GM18517 (cell line): ENCODE data around the gene HLA-F.

Source experiments
- ATAC-seq: cut with Tn5 transposase; IDR thresholded peaks from one replicate; pipeline ENCODE4 v1.9.1; 2021; ENCODE audit warnings: mild to moderate bottlenecking, moderate library complexity; ENCODE audit not compliant: unreplicated experiment

HLA-F gene

GRCh38 chr6:29742127-29742526, 18.9 kb downstream of the HLA-F start:
- ATAC-seq, result no peak

GRCh38 chr6:29743025-29743424, 19.8 kb downstream of the HLA-F start:
- ATAC-seq, result no peak

- no peak for ATAC-seq
These were observed 20.3 kb downstream of the HLA-F start for GRCh38 chr6:29743568-29743967.

DNA sequence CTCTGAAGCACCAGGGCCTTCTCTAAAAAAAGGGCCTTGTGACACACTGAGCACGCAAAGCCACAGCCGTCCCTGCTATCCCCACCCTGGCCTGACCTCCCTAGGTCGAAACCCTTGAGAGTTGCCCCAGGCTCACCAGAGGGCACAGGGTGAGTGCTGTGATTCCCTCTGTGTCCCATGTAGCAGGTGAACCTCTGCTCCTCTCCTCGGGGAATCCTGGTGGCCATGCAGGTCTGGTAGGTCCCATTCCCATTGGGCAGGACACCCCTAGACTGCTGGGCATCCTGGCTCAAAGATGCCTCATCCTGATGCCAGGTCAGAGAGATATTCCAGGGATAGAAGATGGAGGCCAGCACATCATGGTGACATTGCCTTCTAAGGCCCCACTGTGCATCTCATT, 20.9 kb downstream of the HLA-F start:
- no peak for ATAC-seq

- ATAC-seq, result no peak
These were observed 21.4 kb downstream of the HLA-F start for GRCh38 chr6:29744621-29745020.

GRCh38 chr6:29745386-29745785, 22.2 kb downstream of the HLA-F start:
- ATAC-seq, result no peak

GRCh38 chr6:29745855-29746449, 22.7 kb downstream of the HLA-F start:
- ATAC-seq, result no peak

DNA sequence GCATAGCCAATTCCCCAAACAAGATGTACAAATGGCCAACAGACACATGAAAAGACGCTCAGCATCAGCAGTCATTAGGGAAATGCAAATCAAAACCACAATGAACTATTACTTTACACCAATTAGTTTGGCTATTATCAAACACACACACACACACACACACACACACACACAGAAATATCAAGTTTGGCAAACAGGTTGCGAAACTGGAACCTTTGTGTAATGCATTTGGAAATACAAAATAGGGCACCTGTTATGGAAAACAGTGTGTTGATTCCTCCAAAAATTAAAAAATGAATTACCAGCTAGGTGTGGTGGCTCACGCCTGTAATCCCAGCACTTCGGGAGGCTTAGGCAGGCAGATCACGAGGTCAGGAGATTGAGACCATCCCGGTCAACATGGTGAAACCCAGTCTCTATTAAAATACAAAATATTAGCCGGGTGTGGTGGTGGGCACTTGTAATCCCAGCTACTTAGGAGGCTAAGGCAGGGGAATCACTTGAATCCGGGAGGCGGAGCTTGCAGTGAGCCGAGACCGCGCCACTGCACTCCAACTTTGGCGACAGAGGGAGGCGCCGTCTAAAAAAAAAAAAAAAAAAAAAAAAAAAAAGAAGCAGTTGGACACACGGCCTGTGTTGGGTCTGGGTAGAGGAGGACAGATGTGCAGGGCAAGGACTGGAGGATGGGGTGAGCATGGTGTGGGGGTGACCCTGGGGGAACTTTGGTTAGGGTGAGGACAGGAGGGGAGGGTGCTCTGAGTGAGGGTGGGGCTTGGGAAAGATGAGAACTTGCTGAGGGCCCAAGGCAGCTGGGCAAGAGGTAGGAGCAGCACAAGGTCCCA, 23.8 kb downstream of the HLA-F start:
- ATAC-seq, result no peak

DNA sequence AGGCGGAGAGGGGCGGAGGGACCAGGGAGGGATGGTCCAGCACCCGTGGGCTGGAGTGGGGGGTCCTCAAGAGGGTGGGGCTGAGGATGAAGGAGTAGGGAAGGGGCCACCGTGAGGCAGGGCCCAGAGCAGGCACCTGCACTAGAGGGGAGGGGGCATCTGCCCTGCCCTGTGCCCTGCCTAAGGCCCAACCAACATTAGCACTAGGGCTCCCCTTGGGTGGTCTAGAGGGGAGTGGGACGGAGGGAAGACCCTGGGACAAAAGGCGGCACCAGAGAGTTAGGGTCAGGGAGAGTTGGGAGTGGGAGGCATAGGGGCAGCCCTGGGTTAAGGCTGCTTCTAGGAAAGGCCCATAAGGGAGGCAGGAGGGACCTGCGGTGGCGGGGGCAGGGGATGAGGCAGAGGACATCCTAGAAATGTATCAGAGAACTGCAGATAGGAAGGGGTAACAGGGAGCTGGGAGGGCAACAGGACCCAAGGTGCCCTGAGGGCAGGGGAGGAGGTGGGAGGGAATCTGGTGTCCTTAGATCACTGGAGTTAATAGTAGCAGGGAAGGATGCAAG, 24.5 kb downstream of the HLA-F start:
- ATAC-seq, result no peak

- peak; percentile 53 for ATAC-seq
These were observed 25.4 kb downstream of the HLA-F start for GRCh38 chr6:29748391-29749307.

DNA sequence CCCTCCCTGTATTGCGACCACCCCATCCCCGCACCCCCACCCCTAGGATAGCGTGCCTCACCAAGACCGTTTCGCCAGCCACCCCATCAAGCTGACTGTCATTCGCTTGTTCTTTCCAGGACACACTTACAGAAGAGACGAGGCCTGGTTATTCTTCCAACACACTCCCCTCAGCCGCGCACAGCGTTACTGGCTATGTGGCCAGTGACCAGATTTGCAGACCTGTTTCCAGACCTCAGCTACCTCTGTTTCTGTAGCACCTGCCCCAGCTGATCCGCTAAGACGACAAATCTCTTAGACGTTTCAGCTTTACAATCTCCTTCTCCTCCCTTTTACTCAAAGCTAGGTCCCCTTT, 26.1 kb downstream of the HLA-F start:
- peak; percentile 9 for ATAC-seq

GRCh38 chr6:29749668-29750067, 26.4 kb downstream of the HLA-F start:
- ATAC-seq, result no peak

DNA sequence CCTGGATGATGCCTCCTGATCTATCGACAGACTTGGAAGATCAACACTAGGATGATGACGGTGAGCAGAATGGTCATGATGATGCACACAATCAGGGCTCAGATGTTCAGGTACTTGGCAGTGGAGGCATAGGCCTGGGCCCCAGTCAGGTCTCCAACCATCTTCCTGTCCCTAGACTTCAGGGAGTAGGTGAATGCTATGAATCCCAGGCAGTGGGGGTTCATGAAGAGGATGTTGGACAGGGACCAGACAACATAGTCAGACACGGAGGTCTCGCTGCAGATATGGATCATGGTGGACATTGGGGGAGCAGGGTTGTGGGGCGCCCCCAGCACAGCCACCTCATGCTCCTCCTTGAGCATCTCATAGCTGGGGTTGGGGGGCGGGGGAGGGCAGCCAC, 27.5 kb downstream of the HLA-F start:
- ATAC-seq, result no peak

DNA sequence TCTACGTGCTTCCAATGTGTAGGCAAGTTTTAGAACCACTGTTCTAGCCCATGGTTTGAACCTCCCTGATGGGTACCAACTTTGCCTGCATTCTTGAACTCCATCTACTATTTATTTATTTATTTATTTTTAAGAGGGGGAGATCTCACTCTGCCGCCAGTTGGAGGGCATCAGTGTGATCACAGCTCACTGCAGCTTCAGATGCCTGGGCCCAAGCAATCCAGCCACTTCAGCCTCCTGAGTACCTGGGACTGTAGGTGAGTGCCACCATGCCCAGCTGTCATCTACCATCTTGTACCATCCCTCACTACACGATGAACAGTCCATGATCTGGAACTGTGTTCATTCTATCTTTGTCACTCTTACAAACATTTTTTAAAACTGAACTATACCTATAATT, 28.2 kb downstream of the HLA-F start:
- no peak for ATAC-seq

GRCh38 chr6:29752451-29753308, 29.4 kb downstream of the HLA-F start:
- ATAC-seq, result no peak

GRCh38 chr6:29753309-29753644, 30.0 kb downstream of the HLA-F start:
- ATAC-seq, result no peak

DNA sequence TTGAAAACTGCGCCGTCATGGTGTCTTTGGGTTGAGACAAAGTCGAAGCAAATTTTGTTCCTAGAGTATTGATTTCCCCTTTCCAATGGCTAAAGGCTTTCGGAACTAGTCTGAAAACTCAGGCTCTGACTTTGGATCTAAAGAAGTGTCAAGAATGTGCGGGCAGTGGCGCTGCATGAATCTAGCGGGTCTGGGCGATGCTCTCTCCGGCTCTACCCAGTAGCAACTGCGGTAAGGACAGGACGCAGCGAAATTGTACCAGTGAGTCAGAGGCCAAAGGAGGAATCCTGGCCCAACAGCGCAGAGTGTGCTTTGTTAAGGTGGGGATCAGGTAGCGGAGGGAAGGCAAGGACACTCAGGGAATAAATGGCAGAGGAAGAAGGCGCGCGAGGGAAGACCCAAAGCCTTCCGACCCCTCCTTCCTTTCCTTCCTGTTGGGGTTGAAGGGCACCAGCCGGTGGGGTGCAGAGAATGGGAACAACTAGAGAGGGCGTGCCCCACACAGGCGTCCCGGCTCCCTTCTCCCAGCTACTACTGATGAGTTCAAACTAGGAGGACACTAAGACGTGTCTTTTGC, 32.1 kb downstream of the HLA-F start:
- no peak for ATAC-seq

- ATAC-seq, result no peak
These were observed 34.0 kb downstream of the HLA-F start for GRCh38 chr6:29757282-29757681.

DNA sequence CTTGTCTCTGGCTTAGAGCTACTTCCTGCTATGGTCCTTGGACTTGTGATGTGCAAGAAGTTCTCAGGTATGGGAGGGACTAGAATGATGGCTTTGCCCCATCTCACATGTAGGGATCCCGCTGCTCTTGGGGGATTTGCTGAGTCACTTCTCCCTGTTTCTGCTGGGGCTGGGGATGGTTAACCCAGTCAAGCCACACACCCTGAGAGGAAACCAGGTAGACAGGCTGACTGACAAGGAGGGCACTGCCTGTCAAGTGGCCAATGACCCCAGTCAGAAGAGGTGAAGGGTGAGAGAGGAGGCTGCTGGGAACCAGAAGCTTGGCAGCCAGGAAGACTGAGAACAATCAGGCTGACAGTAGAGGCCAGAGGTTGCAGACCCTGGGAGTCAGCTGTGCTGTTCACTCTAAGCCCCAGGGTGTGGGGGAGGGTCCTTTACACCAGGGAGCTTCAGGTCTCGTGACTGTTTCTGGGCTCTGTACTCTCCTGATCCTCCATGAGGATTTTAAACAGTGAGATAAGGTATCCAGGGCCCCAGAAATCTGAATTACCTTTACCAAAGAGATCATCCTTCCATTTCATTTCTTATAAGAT, 34.6 kb downstream of the HLA-F start:
- no peak for ATAC-seq

GRCh38 chr6:29758761-29759160, 35.5 kb downstream of the HLA-F start:
- no peak for ATAC-seq
